Stimulated activated CD8-positive, alpha-beta memory T cell treated with anti-CD3 and anti-CD28 coated beads, Interleukin-7, amount 100 ng/mL, for 24 hours (primary cell): ENCODE data around the gene NELL1.
"Not testable (repeated sequence)": the region's sequence is repeated elsewhere in the genome, so short reads cannot be mapped to it uniquely, and the experiment has no call there.

Experiments used
- DNase-seq: peaks from one replicate; pipeline ENCODE4 v3.0.0-alpha.2; 2020; ENCODE audit warnings: low read depth

Gene NELL1

DNA sequence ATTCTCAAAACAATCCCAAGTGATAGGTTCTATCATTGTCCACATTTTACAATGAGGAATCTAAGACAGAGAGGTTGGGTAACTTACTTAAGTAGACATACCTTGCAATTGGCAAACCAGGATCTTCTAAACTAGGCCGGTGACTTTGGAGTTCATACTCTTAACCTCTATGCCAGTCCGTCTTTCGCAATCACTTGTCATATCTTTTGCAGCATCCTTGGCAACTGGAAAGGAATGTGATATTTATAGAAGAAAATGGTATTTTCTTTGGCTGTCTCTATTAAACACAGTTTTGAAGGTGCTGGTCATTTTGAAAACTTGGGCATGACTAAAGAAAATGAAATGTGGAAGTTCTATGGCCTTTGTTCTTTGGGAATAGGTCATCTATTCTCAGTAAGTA lies 556.5 kb downstream of the NELL1 start:
- DNase-seq = no peak

DNA sequence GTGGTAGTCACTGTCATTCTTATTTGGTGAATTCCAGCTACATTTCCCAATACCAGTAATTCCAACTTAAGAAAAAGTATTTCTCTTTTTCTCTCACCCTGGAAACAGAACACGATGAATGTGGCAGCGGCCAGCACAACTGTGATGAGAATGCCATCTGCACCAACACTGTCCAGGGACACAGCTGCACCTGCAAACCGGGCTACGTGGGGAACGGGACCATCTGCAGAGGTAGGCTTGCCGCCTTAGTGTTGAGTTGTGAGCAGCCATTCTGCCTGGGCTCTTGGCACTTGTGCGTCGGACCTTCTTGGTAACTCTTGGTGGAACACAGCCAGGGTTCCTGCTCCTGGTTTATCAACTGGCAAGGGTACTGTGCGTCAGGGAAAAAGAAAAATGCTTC lies 559.8 kb downstream of the NELL1 start:
- no peak for DNase-seq

DNA sequence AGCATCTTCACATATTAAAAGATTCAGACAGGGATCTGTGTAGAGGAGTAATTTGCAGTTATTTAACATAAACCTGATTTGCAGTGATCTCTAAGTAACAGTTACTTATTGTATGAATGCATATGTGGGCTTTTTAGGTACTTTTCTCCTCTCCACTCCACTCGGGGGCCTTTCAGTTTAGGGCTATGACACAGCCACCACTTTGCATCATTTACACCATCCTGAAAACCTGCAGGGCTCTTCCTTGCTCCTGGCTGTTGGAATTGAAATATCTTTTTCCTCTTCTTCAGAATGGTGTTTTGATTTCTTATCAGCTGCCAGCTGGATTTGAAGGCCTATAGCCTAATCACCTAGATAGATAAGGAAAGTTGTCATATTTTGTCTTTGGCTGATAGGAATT lies 580.8 kb downstream of the NELL1 start:
- no peak for DNase-seq

DNA sequence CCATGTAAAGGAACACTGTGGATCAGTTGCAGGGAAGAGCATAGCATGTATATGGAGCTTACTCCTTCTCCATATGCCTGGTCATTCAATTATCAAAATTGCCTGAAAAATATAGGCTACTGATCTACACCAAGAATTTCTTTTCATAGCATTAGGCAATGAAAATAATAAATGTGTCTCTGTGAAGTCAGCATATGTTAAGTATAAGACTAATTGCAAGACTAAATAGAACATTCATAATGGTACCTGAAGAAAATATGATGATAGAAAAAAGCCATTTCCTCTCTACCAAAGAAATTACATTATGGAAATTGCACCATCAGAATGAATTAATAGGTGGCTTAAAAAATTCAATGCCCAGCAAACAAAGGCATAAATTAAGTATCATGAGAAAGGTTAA lies 584.7 kb downstream of the NELL1 start:
- DNase-seq = no peak

DNA sequence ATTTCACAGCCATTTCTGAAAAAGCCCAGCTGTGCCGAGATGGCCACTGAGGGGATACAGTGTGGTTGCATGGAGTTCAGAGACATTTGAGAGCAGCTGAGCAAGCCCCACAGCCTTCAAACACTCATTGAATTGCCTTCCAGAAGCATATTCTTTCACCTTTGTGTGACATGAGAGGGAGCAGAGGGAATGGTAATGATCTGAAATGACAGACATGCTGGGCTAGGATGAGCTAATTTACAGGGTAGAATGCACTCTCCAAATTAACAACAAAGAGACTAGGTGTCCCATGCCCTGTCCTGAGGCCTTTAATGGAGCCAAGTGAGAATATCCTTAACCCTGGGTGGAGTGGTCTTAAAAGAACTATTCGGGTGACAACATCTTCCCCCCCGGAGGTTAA lies 585.4 kb downstream of the NELL1 start:
- no peak for DNase-seq

DNA sequence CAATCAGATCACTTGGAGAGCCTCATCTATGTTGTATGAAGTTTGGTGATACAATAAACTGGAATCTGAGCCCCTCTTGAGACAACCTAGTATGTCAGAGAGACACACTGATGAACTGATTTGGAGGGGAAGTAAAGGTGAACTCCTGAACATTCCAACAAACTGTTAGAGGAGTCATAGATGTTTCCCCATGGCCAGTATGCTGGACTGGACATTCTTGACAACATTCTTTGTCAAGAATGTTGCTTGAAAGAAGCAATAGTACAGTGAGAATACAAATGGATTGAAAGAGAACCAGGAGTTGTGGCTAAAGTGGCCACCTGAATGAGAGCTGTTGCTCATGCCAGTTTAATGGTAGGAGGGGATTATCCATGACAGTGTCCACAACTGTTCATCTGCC lies 588.1 kb downstream of the NELL1 start:
- no peak for DNase-seq

DNA sequence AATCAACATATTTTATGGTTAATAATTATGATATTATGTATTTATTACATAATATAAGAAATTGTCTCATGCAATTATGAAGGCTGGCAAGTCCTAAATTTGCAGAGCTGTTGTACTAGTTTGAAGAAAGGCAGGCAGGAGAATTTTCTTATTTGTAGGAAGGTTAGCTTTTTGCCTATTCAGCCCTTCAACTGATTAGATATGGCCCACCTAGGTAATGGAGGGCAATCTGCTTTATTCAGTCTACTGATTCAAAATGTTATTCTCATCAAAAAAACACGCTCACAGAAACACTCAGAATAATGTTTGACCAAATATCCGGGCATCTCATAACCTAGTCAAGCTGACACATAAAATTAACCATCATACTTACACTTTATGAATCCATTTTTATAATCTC lies 589.0 kb downstream of the NELL1 start:
- no peak for DNase-seq

DNA sequence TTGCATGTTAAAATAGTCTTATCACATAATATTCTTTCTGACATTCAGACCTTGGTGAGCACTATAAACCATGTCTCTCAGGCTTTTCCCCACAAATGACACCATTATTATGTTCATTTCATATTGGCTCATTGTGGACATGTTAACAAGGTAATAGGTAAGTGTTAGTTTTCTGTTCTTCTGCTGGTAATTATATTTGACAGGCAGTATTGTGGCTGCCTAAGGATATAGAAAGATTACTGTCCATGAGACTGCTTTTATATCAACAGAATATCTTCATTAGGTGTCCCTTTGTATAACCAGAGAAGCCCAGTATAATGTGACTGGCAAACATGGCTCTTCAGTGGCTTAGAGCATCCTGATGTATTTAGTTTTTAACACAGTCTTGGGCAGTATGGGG lies 590.7 kb downstream of the NELL1 start:
- DNase-seq = no peak

DNA sequence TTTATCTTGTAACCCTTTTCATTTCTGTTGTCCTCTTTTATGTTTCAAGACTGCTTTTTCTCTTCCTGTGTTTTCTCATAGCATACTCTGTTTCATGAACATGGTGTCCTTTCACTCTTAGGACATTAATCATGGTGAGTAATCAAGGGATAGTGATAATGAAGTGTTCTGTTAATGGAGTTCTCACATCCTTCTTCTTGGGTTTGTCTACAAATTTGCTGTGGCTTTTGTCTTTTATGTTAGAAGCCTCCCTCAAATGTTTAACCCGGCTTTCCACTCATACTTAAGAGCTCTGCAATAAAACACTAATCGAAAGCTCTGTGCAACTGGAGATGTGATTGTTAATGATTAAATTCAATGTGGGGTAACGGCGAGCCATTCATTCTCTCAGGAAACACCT lies 593.6 kb downstream of the NELL1 start:
- DNase-seq = no peak

DNA sequence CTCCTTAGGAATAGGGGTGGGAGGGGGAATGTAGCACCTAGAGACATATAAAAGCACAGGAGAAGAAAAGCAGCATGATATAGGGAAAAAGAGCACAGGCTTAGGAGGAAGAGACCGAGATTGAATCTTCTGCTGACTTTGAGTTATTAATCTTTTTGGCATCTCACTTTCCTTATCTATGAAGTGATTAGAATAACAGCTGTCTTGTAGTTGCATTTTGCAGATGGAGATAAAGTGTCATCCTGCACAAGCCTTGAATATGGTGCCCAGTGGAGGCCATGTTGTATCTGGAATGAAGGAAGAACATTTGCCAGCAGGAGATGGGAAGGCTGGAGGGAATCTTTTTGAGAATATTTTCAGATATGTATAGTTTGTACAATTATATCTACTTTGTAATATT lies 594.7 kb downstream of the NELL1 start:
- DNase-seq = no peak

DNA sequence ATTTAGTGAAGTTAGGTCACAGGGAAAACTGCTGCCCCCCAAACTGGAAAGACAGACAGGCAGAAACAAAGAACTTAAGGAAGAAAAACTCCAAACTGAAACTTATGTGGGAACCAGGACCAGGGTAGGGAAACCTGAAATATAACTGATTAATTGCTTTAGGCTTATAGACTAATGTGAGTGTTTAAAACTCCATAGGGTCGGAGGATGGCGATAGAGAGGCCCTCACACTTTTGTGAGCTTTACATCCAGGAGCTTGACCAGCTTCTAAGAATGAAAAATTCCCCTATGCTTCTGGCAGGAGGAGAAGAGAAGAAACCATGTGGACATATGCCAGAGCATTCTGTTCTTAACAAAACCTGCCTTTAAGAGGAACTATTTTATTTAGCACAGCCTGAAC lies 598.6 kb downstream of the NELL1 start:
- no peak for DNase-seq

DNA sequence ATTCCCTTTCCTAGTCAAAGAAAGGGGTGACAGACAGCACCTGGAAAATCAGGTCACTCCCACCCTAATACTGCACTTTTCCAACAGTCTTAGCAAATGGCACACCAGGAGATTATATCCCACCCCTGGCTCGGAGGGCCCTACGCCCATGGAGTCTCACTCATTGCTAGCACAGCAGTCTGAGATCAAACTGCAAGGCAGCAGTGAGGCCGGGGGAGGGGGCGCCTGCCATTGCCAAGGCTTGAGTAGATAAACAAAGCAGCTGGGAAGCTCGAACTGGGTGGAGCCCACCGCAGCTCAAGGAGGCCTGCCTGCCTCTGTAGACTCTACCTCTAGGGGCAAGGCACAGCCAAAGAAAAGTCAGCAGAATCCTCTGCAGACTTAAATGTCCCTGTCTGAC lies 602.8 kb downstream of the NELL1 start:
- not testable (repeated sequence) for DNase-seq

DNA sequence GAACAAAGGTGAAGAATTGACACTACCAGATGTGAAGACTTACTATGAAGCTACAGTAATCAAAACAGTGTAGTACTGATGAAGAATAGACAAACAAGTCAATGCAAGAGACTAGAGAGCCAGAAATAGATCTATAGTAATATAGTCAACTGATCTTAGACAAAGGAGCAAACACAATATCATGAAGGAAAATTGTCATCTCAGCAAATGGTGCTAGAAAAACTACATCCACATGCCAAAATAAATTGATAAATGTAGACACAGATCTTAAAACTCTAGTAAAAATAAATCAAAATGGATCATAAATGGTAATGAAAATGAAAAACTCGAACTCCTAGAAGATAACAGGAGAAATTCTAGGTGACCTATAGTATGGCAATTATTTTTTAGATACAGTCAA lies 609.5 kb downstream of the NELL1 start:
- DNase-seq = no peak

DNA sequence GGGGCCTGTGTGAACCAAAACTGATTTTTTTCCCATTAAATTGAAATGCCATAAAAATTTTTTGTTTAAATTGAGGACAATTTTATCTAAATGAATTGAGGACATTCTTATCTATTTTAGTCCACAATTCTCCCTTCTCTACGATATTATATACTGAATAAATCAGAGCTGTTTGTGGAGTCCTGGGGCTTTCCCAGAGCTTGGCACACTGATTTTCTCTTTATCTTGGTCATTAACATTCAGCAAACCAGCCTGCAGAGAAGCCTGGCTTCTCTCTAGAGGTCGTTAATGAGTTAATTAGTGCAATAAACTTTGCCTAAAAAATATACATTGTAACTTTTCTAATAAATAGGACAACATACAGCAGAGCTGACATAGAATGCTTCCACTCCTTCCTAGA lies 615.7 kb downstream of the NELL1 start:
- DNase-seq = no peak

DNA sequence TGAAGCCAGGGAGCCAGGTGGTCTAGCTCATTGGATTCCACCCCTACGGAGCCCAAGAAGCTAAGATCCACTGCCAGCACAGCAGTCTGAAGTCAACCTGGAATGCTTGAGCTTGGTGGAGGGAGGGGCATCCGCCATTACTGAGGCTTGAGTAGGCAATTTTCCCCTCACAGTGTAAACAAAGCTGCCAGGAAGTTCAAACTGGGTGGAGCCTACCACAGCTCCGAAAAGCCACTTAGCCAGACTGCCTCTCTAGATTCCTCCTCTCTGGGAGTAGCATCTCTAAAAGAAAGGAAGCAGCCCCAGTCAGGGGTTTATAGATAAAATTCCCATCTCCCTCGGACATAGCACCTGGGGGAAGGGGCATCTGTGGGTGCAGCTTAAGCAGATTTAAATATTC lies 620.3 kb downstream of the NELL1 start:
- DNase-seq = no peak

DNA sequence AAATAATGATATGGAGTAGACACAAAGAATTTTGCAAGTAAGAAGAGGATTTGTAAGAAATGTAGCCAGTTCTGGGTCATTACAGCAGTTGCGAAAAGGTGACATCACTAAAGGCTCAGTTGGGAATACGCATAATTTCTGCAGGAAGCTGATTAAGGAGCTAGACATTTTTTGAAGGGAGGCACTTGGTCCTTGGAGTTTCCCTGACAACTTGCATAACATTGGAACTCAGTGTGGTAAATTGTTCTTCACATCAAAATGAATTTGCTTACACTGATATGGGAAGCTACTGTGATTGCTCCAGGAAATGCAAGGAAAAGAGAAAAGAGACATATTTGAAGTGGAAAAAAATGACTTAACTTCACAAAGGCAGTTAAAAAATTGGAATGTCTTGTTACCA lies 626.1 kb downstream of the NELL1 start:
- DNase-seq = no peak

DNA sequence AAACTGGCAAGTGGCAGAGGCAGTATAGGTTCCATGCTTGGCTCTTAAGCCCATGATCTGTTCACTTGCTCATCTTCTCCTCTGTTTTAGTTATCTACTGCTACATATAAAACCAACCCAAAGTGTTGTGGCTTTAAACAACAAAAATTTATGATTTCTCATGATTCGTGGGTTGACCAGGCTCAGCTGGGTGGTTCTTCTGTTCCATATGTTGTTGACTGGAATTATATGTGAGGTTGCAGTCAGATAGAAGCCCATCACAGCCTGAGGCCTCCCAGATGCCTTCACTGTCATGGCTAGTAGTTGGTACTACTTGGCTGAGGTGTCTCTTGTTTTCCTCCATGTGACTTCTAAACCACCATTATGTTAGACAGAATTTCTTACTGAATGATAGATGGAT lies 632.6 kb downstream of the NELL1 start:
- no peak for DNase-seq

DNA sequence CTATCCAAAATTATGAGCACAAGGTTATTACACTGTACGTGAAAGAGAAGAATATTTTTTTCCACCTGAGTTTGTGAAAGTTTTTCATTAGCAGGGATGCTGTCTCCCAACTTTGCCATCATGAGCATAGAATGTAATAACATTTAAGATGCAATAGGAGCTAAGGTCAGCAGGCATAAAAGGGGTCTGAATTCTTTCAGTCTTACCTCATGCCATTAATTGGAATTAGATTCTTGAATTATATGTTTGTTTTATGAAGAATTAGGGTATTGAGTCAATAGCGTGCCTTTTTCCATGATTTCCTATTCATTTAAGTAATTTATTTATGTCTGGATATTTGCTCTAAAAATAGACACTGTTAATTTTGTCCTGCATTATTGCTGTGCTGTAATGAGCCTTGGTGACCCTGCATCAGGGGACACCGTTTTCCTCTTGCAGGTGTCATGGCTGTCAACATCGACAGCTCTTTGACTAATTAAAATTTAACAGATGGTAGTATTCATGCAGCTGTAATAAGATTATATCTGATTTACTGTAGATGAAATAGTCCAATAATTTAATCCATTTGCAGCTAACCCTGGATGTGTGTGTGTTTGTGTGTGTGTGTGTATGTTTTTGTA lies 637.5 kb downstream of the NELL1 start:
- DNase-seq = no peak

DNA sequence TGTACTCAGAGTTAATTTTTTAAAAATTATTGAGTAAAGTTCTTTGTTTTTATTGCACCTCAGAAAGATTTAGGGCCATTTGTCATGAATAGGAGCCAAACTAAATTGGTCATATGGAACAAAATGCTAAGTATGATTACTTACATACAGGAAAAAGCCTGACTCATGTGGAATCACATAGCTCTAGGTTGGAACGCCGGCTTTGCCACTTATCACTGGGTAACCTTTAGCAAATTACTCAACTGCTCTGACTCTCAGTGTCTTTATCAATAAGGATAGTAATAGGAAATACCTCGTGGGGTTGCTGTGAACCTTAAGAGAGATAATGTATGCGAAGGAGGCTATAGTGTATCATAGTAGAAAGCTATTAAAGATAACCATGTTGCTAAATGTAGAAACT lies 638.5 kb downstream of the NELL1 start:
- DNase-seq = no peak

DNA sequence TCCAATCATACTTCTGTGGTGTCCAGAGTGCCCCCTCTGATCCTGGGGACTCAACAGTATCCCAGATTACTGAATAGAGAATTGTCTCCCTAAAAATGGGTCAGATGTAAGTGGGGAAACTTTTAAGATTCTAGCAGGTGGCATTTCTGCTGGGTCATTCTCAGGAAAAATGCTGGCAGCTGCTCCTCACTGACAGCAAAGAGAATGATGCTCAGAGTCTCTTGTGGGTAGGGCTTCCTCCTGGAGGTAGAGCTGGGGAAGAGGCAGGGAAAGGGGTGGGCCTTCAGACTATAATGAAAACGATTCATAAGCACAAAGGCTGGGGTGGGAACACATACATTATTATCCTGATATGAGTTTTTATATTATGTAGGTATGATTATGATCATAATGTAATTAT lies 647.2 kb downstream of the NELL1 start:
- DNase-seq = no peak

DNA sequence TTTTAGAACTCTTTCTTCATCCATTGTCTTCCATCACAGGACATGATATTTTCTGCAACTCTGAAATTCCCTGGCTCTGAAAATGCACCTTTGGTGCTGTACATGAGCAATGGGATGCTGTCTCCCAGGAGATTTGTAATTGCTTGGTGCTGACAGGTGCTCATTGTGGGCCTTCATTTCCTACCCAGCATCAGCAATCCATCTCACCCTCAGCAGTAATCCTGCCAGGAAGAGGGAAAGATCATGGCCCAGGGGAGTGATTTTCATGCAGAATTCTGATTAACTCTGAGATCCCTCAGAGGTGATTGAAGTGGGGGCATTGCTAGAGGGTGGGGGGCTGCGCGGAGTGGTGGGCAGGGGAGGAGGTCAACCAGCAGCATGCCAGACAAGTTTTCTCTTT lies 651.7 kb downstream of the NELL1 start:
- no peak for DNase-seq

DNA sequence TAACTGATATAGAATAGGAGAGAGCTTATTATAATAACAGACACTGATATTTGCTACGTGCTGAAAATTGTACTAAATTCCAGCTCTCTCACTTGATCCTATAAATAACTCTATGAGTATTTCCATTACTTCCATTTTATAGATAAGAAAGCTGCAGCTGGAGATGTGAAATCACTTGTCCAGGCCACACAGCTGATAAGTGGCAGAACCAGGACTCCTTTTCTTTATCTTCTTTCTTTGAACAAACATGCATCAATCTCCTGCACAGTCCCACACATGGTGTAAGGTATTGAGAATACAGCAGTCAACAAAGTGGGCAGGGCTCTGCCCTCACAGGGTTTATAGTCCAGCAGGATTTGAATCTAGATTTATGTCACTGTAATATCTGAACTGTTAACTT lies 652.1 kb downstream of the NELL1 start:
- DNase-seq = no peak

DNA sequence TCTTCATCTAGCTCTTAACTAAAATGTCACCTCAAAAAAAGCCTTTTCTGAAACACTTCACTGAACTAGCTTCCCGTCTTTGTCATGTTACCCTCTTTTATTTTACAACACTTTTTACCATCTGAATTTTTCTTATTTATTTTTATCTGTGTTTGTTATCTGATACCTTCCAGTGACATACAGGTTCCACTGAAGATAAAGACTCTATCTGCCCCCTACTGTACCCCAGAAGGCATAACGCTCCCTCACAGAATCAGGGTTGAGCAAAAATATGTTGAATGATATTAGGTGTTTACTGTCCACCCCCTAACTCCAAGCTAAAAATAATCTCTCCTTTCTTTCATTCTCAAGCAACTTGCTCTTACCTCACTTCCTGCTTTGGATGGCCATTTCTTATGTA lies 654.2 kb downstream of the NELL1 start:
- no peak for DNase-seq

DNA sequence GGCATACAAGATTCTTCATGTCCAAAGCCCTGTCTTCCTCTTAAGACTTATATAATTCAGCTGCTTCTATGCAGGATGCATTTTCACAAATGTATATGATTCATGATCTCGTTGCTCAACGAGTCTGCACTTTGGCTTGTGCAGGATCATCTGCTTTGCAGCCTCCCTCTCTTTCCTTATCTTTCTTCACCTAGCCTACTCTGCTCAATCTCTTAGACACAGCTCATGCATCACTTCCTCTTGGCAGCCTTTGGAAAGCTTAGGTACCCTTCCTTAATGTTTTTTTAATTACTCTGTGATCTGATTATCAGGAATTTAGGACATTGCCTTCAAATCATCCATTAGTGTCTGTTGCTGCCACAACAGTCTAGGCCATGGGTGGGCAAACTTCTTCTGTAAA lies 673.8 kb downstream of the NELL1 start:
- no peak for DNase-seq

DNA sequence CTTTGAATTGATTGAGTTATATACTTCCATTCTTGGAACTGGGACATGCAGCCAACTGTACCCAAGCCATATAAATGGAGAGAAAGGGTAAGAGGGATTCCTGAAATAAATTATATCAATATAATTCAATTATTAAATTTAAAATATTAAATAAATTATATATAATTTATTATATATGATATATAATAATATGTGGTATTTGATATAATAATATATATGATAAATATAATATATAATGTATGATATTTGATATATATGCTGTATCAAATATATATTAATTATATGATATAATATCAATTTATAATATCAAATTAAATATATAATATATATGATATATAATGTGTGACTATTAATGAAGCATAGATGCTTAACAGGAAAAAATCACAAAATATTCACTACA lies 677.0 kb downstream of the NELL1 start:
- DNase-seq = no peak
